GM20000 (cell line): ENCODE measurements around the gene SERPINF2.

Source experiments
- DNase-seq: peaks from one replicate; pipeline ENCODE4 v3.0.0; 2012; ENCODE audit warnings: low spot score
- CTCF ChIP-seq: IDR thresholded peaks from 2 replicates; pipeline ENCODE4 v1.5.1; 2012; ENCODE audit warnings: mild to moderate bottlenecking, control low read depth; ENCODE audit errors: extremely low read depth, missing control alignments

SERPINF2 gene

GRCh38 chr17:1744551-1745512 is 2.2 kb downstream of the SERPINF2 start:
- no peak for DNase-seq
- no peak for TF ChIP-seq CTCF

- TF ChIP-seq CTCF, result no peak
- no peak for DNase-seq
Measured at GRCh38 chr17:1745513-1746020, 2.9 kb downstream of the SERPINF2 start.

GRCh38 chr17:1746975-1747543 is 4.4 kb downstream of the SERPINF2 start:
- TF ChIP-seq CTCF, result no peak
- DNase-seq, result no peak

GRCh38 chr17:1750628-1751027 is 8.0 kb downstream of the SERPINF2 start:
- no peak for DNase-seq
- no peak for TF ChIP-seq CTCF

GRCh38 chr17:1752425-1753262 is 10.0 kb downstream of the SERPINF2 start:
- DNase-seq, result peak; percentile 63
- TF ChIP-seq CTCF, result no peak

GRCh38 chr17:1753767-1754429 is 11.2 kb downstream of the SERPINF2 start:
- no peak for TF ChIP-seq CTCF
- no peak for DNase-seq
